Mammary epithelial cell (primary cell): ENCODE results near the gene SHISA3.
A peak's percentile ranks its signal among the peaks of the same experiment; 100 is the strongest.

ENCODE experiments used
- EZH2 ChIP-seq: IDR thresholded peaks from 2 replicates; pipeline ENCODE4 v1.6.1; 2012; ENCODE audit warnings: low read length, inconsistent platforms, borderline replicate concordance
- TF ChIP-seq, protein P1 (sequence below), 2 donors: IDR thresholded peaks in 1 of 2; conservative IDR thresholded peaks in 1 of 2; 2 replicates each; pipeline ENCODE4 v1.5.1; 2011 to 2012; ENCODE audit warnings: inconsistent platforms in 2 of 2, low read length in 2 of 2, mild to moderate bottlenecking in 2 of 2, control low read depth in 1 of 2, low read depth in 1 of 2; ENCODE audit not compliant: insufficient read depth in 1 of 2; ENCODE audit errors: extremely low read depth in 1 of 2

DNA sequence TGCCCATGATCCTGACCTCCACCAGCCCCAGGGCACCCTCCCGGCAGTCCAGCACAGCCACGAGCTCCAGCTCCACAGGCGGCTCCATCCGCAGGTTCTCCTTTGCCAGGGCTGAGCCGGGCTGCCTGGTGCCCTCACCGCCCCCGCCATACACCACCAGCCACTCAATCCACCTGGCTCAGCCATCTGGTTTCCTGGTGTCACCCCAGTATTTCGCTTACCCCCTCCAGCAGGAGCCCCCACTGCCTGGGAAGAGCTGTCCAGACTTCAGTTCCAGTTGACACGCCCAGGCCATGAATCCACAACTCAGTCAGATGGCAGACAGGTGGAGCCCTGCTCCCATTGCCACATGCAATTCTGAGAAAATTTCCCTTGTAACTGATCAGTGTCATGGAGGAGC is 3.9 kb downstream of the SHISA3 start:
- TF ChIP-seq EZH2 = no peak
- TF ChIP-seq, protein P1, sequence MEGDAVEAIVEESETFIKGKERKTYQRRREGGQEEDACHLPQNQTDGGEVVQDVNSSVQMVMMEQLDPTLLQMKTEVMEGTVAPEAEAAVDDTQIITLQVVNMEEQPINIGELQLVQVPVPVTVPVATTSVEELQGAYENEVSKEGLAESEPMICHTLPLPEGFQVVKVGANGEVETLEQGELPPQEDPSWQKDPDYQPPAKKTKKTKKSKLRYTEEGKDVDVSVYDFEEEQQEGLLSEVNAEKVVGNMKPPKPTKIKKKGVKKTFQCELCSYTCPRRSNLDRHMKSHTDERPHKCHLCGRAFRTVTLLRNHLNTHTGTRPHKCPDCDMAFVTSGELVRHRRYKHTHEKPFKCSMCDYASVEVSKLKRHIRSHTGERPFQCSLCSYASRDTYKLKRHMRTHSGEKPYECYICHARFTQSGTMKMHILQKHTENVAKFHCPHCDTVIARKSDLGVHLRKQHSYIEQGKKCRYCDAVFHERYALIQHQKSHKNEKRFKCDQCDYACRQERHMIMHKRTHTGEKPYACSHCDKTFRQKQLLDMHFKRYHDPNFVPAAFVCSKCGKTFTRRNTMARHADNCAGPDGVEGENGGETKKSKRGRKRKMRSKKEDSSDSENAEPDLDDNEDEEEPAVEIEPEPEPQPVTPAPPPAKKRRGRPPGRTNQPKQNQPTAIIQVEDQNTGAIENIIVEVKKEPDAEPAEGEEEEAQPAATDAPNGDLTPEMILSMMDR (conservative IDR thresholded peaks at IDR 0.05 in 1 of 2, IDR thresholded peaks at IDR 0.05 in 1 of 2; ENCODE audit: extremely low read depth in 1 of 2, insufficient read depth in 1 of 2, low read depth in 1 of 2, low read length in 2 of 2) = peak in 1 of 2 donors; percentile 22
